HepG2 (cell line): Measurements from ENCODE around the gene MRPL43. TPM values are rescaled to one million over a fixed set of nuclear protein-coding genes. Genes with fewer than 3 reads are reported as not detected.

Source experiments
- DNMT1 ChIP-seq: sonication (generic); formaldehyde crosslinking; IDR thresholded peaks from 2 replicates; pipeline ENCODE4 v1.5.1; 2020; ENCODE audit warnings: mild to moderate bottlenecking, missing genetic modification reagents
- DNMT3B ChIP-seq: conservative IDR thresholded peaks from 2 replicates; pipeline ENCODE4 v1.6.1; 2016; ENCODE audit warnings: missing biosample characterization, control low read depth
- GATA4 ChIP-seq: sonication (generic); IDR thresholded peaks from 2 replicates; pipeline ENCODE4 v1.6.1; 2016; ENCODE audit warnings: antibody characterized with exemption, low read depth, borderline replicate concordance
- HOXA9 ChIP-seq: sonication (generic); formaldehyde crosslinking; IDR thresholded peaks from 2 replicates; pipeline ENCODE4 v1.8.1; 2022; ENCODE audit warnings: missing genetic modification reagents, mild to moderate bottlenecking, moderate library complexity, borderline replicate concordance
- KDM5B ChIP-seq: sonication (generic); formaldehyde crosslinking; IDR thresholded peaks from 2 replicates; pipeline ENCODE4 v1.4.0; 2020; ENCODE audit warnings: missing genetic modification reagents, mild to moderate bottlenecking, borderline replicate concordance
- MED13 ChIP-seq: sonication (generic); formaldehyde crosslinking; IDR thresholded peaks from 2 replicates; pipeline ENCODE4 v1.5.0; 2020; ENCODE audit warnings: missing genetic modification reagents
- NFKBIZ ChIP-seq: IDR thresholded peaks from 2 replicates; pipeline ENCODE4 v1.6.1; 2018; ENCODE audit warnings: missing genetic modification reagents, missing compliant biosample characterization
- PRMT3 ChIP-seq: sonication (generic); formaldehyde crosslinking; IDR thresholded peaks from 2 replicates; pipeline ENCODE4 v1.8.1; 2022; ENCODE audit warnings: low read depth, mild to moderate bottlenecking, moderate library complexity, missing genetic modification reagents, borderline replicate concordance
- SIX1 ChIP-seq: sonication (generic); formaldehyde crosslinking; IDR thresholded peaks from 2 replicates; pipeline ENCODE4 v1.4.0; 2020; ENCODE audit warnings: missing genetic modification reagents, borderline replicate concordance
- SIX4 ChIP-seq: sonication (generic); formaldehyde crosslinking; IDR thresholded peaks from 2 replicates; pipeline ENCODE4 v1.4.0; 2020; ENCODE audit warnings: missing genetic modification reagents
- SNRNP70 ChIP-seq: fragments of 200-400 bp; formaldehyde crosslinking; IDR thresholded peaks from 2 replicates; pipeline ENCODE4 v1.6.1; 2017; ENCODE audit warnings: mild to moderate bottlenecking, low read depth, low read length, moderate library complexity
- TAF1 ChIP-seq: sonication (generic); formaldehyde crosslinking; IDR thresholded peaks from 2 replicates; pipeline ENCODE4 v1.4.0; 2020; ENCODE audit warnings: missing genetic modification reagents
- WIZ ChIP-seq: sonication (generic); formaldehyde crosslinking; IDR thresholded peaks from 2 replicates; pipeline ENCODE4 v1.5.1; 2020; ENCODE audit warnings: mild to moderate bottlenecking, missing genetic modification reagents
- ZBTB38 ChIP-seq: sonication (generic); formaldehyde crosslinking; IDR thresholded peaks from 2 replicates; pipeline ENCODE4 v1.5.1; 2020; ENCODE audit warnings: mild to moderate bottlenecking, missing genetic modification reagents
- ZFP36 ChIP-seq: fragments of 150-350 bp; IDR thresholded peaks from 2 replicates; pipeline ENCODE4 v1.6.1; 2018; ENCODE audit warnings: borderline replicate concordance, low read length, low read depth; ENCODE audit not compliant: partially characterized antibody
- ZFP36L2 ChIP-seq: sonication (generic); formaldehyde crosslinking; IDR thresholded peaks from 2 replicates; pipeline ENCODE4 v1.4.0; 2020; ENCODE audit warnings: missing genetic modification reagents
- ZNF143 ChIP-seq: sonication (generic); formaldehyde crosslinking; IDR thresholded peaks from 2 replicates; pipeline ENCODE4 v1.4.0; 2020; ENCODE audit warnings: missing genetic modification reagents
- ZNF20 ChIP-seq: sonication (generic); formaldehyde crosslinking; IDR thresholded peaks from 2 replicates; pipeline ENCODE4 v1.4.0; 2020; ENCODE audit warnings: mild to moderate bottlenecking, moderate library complexity, missing genetic modification reagents
- ZNF296 ChIP-seq: sonication (generic); formaldehyde crosslinking; conservative IDR thresholded peaks from 2 replicates; pipeline ENCODE4 v1.5.0; 2020; ENCODE audit warnings: mild to moderate bottlenecking, missing genetic modification reagents
- ZNF557 ChIP-seq: sonication (generic); formaldehyde crosslinking; IDR thresholded peaks from 2 replicates; pipeline ENCODE4 v1.4.0; 2020; ENCODE audit warnings: missing genetic modification reagents
- ZNF607 ChIP-seq: sonication (generic); formaldehyde crosslinking; IDR thresholded peaks from 2 replicates; pipeline ENCODE4 v1.5.1; 2020; ENCODE audit warnings: missing genetic modification reagents, mild to moderate bottlenecking, borderline replicate concordance
- ZNF713 ChIP-seq: sonication (generic); formaldehyde crosslinking; IDR thresholded peaks from 2 replicates; pipeline ENCODE4 v1.4.0; 2020; ENCODE audit warnings: mild to moderate bottlenecking, missing genetic modification reagents
- ZNF720 ChIP-seq: sonication (generic); formaldehyde crosslinking; IDR thresholded peaks from 2 replicates; pipeline ENCODE4 v1.4.0; 2020; ENCODE audit warnings: missing genetic modification reagents
- ZNF747 ChIP-seq: sonication (generic); formaldehyde crosslinking; IDR thresholded peaks from 2 replicates; pipeline ENCODE4 v1.8.1; 2023; ENCODE audit warnings: missing genetic modification reagents, mild to moderate bottlenecking, borderline replicate concordance
- polyA plus RNA-seq, 8 experiments: library from polyadenylated mRNA; depleted of rRNA in 3 of 8; stranded (reverse) in 7 of 8; unstranded in 1 of 8; fragments of >200 nt; fragmentation: Illumina TruSeq in 4 of 8; extraction: Trizol in 4 of 8; gene quantifications; 2 replicates each; pipeline versions ENCODE4 v1.2.1 to v1.2.3, GENCODE V29; 2011 to 2016; ENCODE audit warnings: low read depth in 4 of 8, missing spikeins in 1 of 8, mixed read lengths in 1 of 8; ENCODE audit not compliant: insufficient read depth in 1 of 8
- total RNA-seq, 5 experiments: library from RNA; depleted of rRNA; stranded (reverse); fragments of >200 nt; fragmentation: Illumina TruSeq; extraction: Trizol; gene quantifications; 2 replicates each; pipeline ENCODE4 v1.2.3, GENCODE V29; 2016; ENCODE audit warnings: low read depth in 1 of 5
- TF ChIP-seq, protein P1 (sequence below): sonication (generic); formaldehyde crosslinking; IDR thresholded peaks from 2 replicates; pipeline ENCODE4 v1.4.0; 2020; ENCODE audit warnings: mild to moderate bottlenecking, missing genetic modification reagents
- TF ChIP-seq, protein P2 (sequence below): IDR thresholded peaks from 2 replicates; pipeline ENCODE4 v1.6.1; 2016
- TF ChIP-seq, protein P3 (sequence below): sonication (generic); formaldehyde crosslinking; IDR thresholded peaks from 2 replicates; pipeline ENCODE4 v1.5.1; 2020; ENCODE audit warnings: mild to moderate bottlenecking, missing genetic modification reagents, borderline replicate concordance

MRPL43 gene
- total and polyA plus RNA-seq, 2 of the 13 experiments (the other 11 are each of a cell fraction or from before 2014, with no cell fraction given) = 71.0 to 73.7 TPM

DNA sequence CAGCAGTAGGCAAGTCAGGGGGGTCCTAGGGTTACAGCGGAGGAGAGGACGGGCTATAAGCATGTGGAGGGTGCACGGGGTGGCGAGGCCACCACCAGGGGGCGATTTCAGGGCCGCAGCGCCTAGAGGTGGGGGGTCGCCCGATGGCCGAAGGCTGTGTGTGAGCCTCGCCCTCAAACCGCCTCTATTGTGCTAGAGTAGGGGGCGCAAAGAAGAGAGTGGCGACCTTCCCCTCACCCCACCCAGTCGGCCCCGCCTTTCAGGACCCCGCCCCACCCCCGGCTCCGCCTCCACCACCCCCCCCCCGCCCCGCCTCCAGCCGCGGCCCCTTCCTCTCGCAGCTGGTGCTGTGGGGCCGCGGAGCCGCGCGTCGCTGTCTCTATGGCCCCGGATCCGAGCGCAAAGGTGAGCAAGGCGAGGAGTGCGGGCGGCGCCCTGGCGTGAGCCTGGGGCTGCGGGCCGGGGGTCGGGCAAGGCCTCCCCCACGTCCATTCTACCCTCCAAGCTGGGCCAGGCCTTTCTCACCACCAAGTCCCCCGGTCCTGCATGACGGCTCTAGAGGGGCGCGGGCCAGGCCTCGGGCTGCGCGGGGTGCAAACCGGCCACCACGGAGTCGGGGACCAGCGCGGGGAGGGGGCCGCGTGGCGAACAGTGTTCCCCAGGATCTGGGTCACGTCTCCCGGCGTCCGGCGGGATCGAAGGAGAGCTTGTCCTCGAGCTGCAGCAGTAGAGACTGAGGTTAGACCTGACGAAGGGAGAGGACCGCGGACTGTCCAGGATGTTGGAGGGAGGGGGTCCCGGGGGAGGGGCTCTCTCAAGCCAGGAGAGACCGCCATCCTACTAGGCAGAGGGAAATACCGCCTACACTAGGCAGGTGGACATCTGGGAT lies 17.9 kb downstream of the MRPL43 start, which contains the start of gene SEMA4G (continued):
- no peak; the same call in 1 of the 2 replicates for TF ChIP-seq ZBTB38 (CRISPR knock-in tag)
- TF ChIP-seq, protein P1, sequence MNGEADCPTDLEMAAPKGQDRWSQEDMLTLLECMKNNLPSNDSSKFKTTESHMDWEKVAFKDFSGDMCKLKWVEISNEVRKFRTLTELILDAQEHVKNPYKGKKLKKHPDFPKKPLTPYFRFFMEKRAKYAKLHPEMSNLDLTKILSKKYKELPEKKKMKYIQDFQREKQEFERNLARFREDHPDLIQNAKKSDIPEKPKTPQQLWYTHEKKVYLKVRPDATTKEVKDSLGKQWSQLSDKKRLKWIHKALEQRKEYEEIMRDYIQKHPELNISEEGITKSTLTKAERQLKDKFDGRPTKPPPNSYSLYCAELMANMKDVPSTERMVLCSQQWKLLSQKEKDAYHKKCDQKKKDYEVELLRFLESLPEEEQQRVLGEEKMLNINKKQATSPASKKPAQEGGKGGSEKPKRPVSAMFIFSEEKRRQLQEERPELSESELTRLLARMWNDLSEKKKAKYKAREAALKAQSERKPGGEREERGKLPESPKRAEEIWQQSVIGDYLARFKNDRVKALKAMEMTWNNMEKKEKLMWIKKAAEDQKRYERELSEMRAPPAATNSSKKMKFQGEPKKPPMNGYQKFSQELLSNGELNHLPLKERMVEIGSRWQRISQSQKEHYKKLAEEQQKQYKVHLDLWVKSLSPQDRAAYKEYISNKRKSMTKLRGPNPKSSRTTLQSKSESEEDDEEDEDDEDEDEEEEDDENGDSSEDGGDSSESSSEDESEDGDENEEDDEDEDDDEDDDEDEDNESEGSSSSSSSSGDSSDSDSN (CRISPR knock-in tag) = peak; percentile 68
- TF ChIP-seq ZNF720 (CRISPR knock-in tag) = no peak
- TF ChIP-seq PRMT3 = 0 out of 2 replicates have a peak, but pooled peaks have one; percentile 22
- TF ChIP-seq, protein P2, sequence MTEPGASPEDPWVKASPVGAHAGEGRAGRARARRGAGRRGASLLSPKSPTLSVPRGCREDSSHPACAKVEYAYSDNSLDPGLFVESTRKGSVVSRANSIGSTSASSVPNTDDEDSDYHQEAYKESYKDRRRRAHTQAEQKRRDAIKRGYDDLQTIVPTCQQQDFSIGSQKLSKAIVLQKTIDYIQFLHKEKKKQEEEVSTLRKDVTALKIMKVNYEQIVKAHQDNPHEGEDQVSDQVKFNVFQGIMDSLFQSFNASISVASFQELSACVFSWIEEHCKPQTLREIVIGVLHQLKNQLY (CRISPR knock-in tag) = no peak
- no peak; the same call in 1 of the 2 replicates for TF ChIP-seq WIZ (CRISPR knock-in tag)
- TF ChIP-seq ZFP36 = no peak
- no peak for TF ChIP-seq SIX1 (CRISPR knock-in tag)
- no peak for TF ChIP-seq MED13
- 0 out of 2 replicates have a peak, but pooled peaks have one; percentile 47 for TF ChIP-seq ZNF296 (CRISPR knock-in tag)
- TF ChIP-seq ZNF20 (CRISPR knock-in tag) = no peak
- peak; percentile 60 for TF ChIP-seq KDM5B (CRISPR knock-in tag)
- TF ChIP-seq, protein P3, sequence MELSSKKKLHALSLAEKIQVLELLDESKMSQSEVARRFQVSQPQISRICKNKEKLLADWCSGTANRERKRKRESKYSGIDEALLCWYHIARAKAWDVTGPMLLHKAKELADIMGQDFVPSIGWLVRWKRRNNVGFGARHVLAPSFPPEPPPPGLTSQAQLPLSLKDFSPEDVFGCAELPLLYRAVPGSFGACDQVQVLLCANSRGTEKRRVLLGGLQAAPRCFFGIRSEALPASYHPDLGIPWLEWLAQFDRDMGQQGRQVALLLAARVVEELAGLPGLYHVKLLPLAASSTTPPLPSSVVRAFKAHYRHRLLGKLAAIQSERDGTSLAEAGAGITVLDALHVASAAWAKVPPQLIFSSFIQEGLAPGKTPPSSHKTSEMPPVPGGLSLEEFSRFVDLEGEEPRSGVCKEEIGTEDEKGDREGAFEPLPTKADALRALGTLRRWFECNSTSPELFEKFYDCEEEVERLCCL (CRISPR knock-in tag) = peak; percentile 48; the same call in 1 of the 2 replicates
- TF ChIP-seq ZNF607 (CRISPR knock-in tag) = peak; percentile 56
- TF ChIP-seq SNRNP70 = no peak
- TF ChIP-seq DNMT3B = no peak
- no peak for TF ChIP-seq NFKBIZ
- no peak for TF ChIP-seq ZNF143 (CRISPR knock-in tag)
- no peak for TF ChIP-seq SIX4
- no peak for TF ChIP-seq GATA4
- TF ChIP-seq ZFP36L2 (CRISPR knock-in tag) = no peak
- no peak for TF ChIP-seq DNMT1
- TF ChIP-seq ZNF747 (CRISPR knock-in tag) = peak; percentile 60
- TF ChIP-seq TAF1 (CRISPR knock-in tag) = peak; percentile 73
- 0 out of 2 replicates have a peak, but pooled peaks have one; percentile 67 for TF ChIP-seq HOXA9 (CRISPR knock-in tag)
- TF ChIP-seq ZNF713 (CRISPR knock-in tag) = no peak
- peak; percentile 78; the same call in 1 of the 2 replicates for TF ChIP-seq ZNF557 (CRISPR knock-in tag)
